ENCODE measurements around the gene CDH22.

Gene CDH22

GRCh38 chr20:46293084-46293483, 15.2 kb downstream of the CDH22 start:
- no peak for DNase-seq

GRCh38 chr20:46291401-46291800, 16.9 kb downstream of the CDH22 start:
- no peak for DNase-seq

GRCh38 chr20:46289432-46289831, 18.9 kb downstream of the CDH22 start:
- no peak for DNase-seq

- no peak for DNase-seq
These were observed 21.3 kb downstream of the CDH22 start for GRCh38 chr20:46286977-46287376.

DNA sequence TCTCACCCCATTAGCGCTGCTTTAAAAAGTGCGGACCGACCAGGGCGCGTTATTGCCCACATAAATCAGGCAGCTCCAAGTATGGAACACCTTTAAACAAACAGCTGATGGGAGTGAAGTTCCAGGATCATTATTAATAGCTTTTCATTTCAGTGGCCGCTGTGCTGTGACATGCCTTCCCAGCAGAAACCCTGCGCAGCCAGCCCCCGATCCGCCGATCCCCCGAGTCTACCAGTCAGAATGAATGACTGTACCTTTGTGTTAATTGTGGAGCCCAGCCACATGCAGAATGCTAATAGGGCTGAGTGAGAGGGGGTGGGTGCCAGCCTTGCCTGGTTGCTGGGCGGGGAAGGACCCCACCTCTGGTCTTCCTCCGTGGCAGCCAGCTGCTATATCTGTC, 21.9 kb downstream of the CDH22 start:
- no peak for DNase-seq

DNA sequence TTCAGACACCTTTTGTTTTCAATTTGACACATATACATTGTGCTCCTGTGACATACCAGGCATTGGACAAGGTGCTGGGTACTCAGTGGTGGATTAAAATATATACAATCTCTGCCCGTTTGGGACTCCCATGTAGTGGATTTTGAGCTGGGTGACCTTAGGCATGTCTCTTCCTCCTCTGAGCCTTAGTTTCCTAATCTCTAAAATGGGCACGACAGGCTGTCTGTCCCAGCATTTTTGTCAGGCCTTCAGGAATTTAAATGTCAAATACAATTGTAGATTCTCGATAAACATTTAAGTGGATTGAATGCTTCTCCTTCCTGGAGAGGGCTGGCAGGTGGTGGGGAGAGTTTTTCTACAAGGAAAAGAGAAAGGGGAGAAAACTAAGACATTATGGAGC, 22.6 kb downstream of the CDH22 start:
- no peak for DNase-seq

DNA sequence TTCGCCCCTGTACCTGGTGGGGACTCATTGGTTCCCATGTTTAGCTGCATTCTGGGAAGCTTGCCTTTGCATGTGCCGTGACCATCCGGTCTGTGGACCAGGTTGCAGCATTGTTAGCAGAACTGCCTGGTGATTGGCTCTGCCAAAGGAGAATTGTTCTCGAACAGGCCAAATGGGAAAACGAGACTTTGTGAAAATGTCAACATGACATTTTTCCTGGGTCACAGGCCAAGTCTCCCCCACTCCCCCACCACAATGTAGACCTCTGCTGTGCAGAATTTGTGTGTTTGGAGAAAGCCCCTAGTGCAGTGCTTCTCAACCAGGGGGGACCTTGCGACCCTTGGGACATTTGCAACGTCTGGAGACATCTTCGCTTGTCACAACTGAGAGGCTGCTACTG, 23.2 kb downstream of the CDH22 start:
- no peak for DNase-seq

DNA sequence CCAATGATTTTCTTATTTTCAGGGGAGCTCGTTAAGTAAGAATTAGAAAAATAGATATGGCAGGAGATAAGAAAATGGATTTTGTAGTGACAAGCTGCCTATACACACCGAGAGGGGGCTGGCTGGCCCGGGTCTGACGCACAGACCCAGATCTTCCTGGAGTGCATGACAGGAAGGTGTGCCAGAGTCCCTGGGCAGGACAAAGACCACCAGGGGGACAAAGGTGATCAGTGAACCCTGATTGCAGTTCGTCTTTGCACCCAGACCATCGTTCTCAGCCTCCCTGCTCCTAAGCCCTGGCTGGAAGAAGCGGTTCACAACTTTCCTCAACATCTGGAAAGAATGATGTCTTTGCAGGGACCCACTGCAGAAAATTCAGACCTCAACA, 24.3 kb downstream of the CDH22 start:
- DNase-seq = no peak

GRCh38 chr20:46283426-46284039, 24.8 kb downstream of the CDH22 start:
- DNase-seq = no peak

DNA sequence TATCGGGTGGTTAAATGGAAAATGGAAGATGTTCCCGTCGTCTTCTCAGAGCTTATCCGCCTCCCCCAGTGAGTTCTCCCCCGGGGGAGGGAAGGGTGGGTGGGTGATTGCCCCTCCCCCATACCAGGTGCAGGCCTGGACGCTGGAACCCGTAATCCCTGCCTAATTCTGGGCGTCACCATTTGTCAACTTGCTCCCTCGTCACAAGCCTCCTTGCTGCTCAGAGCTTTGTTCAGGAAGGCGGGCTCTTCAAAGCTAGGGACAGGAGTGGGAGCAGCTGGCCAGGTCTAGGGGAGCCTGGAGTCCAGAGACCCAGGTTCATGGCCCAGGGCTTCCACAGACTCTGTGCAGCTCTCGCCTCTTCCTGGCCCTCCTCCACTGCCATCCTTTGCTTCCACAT, 25.6 kb downstream of the CDH22 start:
- no peak for DNase-seq

GRCh38 chr20:46279103-46279502, 29.2 kb downstream of the CDH22 start:
- DNase-seq = no peak

- no peak for DNase-seq
These were observed 30.7 kb downstream of the CDH22 start for GRCh38 chr20:46277602-46278001.

DNA sequence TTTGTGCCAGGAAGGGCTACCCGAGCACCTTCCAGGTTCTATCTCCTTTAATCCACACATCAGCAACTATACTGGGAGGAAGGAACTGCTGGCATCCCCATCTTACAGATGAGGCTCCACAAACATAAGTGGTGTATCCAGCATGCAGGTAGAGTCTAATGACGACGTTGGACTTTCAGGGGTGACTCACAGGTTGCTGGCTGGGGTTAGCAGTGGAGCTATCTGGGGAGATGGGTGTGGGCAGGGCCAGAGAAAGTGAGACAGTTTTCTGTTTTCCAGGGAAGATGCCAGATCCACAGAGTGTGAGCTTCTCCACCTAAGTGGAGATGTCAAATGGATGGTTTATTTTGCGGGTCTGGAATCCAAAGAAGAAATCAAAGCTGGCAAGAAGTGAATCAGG, 31.8 kb downstream of the CDH22 start:
- no peak for DNase-seq

DNA sequence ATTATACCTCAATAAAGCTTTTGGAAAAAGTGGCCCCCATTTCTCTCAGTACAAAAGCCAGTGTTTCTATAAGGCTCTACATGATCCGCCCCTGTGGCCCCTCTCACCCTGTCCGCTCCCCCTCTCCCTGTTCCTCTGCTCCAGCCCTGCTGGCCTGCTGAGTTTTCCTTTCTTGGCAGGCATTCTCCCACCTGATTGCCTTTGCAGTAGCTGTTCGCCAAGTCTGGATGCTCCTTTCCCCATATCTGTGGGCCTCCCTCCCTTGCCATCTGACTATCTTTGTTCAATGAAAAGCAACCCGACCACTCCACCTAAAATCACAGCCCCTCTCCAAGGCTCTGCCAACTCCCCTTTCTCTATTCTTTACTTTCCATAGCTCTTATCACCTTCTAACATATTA, 33.2 kb downstream of the CDH22 start:
- no peak for DNase-seq

GRCh38 chr20:46273717-46274116, 34.6 kb downstream of the CDH22 start:
- no peak for DNase-seq

DNA sequence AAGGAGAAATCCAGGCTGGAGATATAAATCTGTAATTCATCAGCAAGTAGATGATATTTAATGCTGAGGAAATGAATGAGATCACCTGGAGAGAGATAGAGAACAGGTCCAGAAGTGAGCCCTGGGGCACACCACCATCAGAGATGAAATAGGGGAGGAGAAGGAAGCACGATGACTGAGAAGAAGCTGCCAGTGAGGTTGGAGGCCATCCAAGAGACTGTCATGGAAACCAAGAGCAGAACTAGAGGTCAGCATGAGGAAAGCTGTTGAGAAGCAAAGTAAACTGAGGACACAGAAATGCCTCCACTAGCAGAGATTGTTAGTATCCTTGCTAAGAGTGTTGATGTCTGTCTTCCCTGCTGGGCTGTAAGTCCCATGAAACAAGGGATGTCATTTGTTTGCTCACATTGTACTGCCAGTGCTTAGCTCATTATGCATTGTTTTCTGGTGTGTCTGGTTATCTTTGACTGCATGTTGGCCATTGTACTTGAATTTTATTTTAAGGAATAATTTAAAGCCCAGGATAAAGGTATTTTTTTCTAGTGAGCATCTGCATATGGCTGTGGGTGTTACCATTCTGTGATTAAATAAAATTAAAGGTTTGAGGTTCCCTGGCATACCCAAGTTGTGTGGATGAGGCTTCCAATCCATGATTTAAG, 35.8 kb downstream of the CDH22 start:
- no peak for DNase-seq

GRCh38 chr20:46270977-46271744, 37.1 kb downstream of the CDH22 start:
- DNase-seq = no peak

- DNase-seq = no peak
These were observed 38.9 kb downstream of the CDH22 start for GRCh38 chr20:46269372-46269771.

DNA sequence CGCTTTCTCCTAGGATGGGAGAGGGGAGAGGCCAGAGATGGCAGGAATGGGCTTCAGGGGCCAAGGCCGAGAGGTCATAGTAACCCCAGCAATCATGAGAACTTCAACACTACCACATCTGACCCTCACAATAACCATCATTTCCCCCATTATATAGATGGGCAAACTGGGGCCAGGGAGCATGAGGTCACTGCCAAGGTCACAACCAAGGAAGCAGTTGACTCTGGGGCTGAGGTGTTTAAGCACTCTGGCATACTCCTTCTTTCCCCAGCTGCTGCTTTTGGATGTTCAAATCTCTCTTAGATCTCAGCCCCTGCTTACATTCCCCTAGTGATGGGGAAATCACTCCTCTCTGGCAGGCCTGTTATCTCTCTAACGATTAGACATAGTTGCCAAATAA, 39.6 kb downstream of the CDH22 start:
- no peak for DNase-seq

DNA sequence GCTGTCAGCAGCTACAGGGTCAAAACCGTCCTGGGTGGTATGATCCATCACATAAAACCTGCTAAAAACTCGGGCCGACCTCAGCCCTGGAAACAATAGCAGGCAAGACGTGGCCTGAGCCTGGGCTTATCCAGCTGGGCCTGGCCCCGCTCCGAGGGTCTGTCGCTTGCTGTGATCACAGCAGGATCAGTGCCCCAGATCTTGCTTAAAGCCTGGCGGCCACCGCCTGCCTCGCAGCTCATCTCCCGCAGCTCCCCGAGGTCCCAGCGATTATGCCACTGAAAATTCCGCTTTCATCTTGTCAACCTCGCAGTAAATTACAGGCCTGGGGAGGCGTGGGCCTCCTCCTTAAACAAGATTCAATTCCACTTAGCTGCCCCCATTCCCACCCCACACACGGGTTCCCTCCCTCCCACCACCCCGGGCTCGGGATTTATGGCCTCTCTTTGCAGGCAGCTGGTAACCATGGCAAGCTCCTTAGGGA, 40.1 kb downstream of the CDH22 start:
- DNase-seq = no peak

GRCh38 chr20:46267108-46268105, 40.9 kb downstream of the CDH22 start:
- no peak for DNase-seq

GRCh38 chr20:46265539-46265938, 42.8 kb downstream of the CDH22 start:
- no peak for DNase-seq

Data from CD4-positive, alpha-beta T cell treated with Interleukin-17A for 1 hour (primary cell).